HG03066 (cell line): ENCODE measurements around the gene CORO7.
"Not testable (repeated sequence)": the region's sequence is repeated elsewhere in the genome, so short reads cannot be mapped to it uniquely, and the experiment has no call there.

ENCODE experiments used
- ATAC-seq: cut with Tn5 transposase; IDR thresholded peaks from one replicate; pipeline ENCODE4 v1.9.1; 2021; ENCODE audit warnings: low read depth; ENCODE audit not compliant: unreplicated experiment

CORO7 gene

DNA sequence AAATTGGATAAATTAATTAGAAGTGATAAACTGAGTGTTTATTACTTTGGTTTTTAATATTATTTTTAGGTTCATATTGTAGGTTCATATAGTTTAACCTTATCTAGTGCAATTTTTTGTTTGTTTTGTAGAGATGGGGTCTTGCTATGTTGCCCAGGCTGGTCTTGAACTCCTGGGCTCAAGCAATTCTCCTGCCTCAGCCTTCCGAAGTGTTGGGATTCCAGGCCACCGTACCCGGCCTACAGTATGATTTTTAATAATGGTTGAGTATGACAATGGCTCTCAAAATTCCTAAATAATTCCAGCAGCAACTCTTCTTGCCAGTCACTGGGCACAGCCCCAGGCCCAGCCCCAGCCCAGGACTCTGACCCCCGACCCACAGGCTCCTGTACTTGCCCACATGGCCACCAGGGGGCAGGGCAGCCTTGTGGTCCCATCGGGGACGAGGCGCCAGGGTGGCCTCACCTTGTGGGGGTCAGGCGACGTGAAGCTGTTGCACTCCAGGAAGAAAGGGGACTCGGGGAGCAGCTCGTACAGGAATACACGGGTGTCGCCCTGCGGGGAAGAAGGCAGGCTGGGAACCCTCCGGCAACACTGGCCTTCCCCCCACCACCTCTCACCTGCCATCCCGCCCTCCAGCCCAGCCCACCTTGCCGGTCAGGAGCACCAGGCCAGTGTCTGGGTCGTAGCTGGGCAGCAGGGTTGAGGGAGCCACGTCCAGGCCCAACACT lies 57.4 kb downstream of the CORO7 start:
- ATAC-seq = no peak

DNA sequence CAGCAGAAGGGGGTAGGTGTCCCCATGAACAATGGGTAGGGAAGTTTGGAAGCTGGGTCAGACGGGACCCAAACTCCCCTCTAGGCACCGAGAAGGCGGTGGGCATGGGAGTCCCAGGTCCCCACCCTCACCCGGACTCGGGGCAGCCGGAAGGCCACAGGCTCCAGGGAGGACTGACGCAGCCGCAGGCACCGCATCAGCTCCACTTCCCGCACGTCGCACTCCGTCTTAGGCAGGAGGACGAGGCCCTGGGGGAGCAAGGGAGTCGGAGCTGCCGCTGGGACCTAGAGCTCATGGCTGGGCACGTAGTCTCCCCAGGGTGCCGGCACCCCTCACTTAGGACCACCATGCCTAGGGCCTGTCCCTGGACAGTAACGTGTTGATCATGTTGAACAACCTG lies 58.2 kb downstream of the CORO7 start:
- ATAC-seq = no peak

DNA sequence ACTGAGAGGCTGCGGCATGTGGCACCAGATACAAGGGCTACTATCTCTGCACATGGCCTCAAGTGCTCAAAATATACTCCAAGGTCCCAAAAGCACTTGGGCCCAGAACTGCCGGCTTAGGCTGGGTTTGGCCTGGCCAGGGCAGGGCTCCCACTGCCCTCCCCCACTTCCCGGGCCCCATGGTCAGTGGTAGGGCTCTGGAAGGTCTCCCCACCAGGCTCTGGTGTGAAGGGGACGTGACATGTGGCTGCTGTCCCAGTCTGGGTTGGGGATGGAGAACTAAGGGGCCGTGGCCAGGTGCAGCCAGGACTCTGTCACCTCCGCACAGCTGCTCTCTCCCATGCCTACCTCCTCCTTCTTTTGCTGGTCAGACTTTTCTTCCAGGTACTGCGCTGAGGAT lies 59.6 kb downstream of the CORO7 start:
- ATAC-seq = no peak

DNA sequence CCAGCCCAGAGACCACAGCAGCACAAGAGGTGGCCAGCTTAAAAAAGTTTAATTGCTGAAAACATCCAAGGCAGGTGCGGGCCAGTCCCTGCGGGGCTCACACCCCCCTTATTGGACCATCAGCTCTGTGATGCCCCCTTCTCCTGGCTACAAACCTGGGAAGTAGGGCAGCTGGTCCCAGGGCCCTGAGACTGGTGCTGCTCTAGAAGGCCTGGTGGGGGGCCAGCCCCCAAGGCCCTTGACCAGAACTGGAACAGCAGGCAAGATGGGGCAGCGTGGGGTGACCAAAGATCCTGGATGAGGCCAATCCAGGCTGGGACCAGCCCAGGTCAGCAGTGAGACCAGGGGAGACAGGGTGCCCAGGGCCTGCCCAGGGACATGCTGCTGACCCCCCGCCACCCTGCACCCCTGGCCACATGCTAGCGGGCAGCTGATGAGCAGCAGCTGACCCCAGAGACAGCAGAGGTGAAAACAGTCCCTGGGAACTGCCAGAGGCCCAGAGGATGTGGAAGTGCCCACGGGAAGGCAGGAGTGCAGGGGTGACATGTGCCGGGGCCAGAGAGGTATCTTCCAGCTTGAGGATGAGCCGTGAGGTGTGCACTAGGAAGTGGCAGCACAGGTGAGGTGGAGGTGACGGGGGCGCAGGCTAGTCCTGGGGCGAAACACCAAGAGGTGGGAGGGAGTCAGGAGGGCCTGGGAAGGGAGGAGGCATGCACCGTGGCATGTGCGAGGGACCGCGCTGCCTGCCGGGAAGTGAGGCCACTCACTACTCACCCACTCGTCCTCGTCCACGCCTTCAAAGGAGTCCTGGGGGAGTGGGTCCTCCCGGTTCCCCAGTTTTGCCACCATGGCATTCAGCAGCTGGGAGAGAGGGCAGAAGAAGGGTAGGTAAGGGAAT lies 61.6 kb downstream of the CORO7 start:
- ATAC-seq = no peak

DNA sequence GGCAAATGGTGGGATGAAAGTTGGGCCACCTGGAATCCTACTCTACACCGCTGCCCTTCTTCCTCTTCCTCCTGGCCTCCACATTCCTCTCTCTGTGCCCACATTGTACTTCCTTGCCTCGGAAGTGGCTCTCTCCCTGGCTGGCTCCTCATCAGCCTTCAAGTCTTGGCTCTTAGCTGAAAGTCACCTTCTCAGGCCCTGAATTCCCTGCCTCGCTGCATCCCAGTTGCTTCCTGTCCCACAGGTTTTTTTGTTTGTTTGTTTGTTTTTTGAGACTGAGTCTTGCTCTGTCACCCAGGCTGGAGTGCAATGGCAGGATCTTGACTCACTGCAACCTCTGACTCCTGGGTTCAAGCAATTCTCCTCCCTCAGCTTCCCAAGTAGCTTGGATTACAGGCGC lies 62.7 kb downstream of the CORO7 start:
- ATAC-seq = no peak

DNA sequence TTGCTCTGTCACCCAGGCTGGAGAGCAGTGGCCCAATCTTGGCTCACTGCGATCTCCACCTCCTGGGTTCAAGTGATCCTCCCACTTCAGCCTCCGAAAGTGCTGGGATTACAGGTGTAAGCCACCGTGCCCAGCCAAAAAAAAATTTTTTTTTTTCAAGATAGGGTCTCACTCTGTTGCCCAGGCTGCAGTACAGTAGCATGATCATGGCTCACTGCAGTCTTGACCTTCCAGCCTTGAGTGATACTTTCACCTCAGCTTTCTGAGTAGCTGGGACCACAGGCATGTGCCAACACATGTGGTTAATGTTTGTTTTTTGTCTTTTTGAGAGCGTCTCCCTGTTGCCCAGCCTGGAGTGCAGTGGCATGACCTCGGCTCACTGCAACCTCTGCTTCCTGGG lies 63.6 kb downstream of the CORO7 start:
- no peak for ATAC-seq

DNA sequence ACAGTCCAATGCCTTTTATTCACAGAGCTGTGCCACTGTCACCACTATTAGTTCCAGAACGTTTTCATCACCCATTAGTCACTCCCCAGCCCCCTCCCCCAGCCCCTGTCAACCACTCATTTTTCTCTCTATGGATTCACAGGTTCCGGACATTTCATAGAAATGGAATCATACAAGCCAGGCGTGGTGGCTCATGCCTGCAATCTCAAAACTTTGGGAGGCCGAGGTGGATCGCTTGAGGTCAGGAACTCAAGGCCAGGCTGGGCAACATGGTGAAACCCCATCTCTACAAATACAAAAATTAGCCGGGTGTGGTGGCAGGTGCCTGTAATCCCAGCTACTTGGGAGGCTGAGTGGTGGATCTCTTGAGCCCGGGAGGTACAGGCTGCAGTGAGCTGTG lies 64.5 kb downstream of the CORO7 start:
- ATAC-seq = no peak

DNA sequence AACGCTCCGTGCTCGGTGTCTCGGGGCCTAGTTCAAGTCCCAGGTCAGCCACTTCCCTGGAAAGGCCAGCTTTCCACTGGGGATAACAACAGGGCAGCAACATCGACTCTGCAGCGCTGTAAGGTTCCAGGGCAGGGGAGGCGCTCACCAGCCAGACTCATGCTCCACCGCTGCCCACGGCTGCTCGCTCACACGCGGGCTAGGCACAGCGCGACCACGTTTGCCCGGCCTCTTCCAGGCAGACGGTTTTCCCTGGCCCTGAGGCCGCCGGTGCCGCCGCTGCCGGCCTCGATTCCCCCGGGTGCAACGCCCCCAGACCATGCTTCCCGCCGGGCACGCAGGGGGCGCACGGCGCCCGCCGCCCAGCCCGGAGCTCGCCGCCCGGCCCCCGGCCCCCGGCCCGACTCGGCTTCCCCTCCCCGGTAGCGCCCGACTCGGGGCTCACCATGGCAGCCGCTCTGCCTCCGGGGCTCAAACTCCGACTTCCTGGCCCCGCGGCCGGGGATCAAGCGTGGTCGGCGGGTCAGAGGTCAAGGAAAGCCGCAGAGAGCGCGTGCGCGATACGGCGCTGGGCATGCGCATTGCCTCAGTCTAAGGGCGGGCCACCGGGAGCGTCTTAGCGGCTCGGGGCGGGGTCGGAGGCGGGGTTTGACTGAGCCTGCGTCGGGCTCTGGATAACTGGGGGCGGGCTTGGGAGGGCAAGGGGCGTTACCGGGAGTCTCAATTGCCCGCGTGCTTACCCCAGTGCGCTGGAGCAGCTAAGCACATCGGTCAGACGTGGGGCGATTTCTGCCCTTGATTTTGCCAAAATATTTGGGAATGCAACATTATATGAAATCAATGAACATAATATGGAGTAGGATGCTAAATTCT lies 65.4 kb downstream of the CORO7 start, which contains the start of gene PAM16:
TSS of gene PAM16 (minus strand) at position 535 of the 873 bp plus-strand sequence. CDS start at position 448, 87 bp downstream.
- ATAC-seq = peak; percentile 93

DNA sequence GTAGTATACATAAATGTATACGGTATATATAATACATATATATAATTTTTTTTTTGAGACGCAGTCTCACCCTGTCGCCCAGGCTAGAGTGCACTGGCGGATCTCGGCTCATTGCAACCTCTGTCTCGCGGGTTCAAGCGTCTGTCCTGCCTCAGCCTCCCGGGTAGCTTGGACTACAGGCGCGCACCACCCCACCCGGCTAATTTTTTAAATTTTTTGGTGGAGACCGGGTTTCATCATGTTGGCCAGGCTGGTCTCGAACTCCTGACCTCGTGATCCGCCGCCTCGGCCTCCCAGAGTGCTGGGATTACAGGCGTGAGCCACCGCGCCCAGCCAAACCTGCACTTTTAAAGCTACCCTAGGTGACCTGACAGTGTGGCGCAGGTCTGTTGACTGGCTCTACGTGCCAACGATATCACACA lies 66.0 kb downstream of the CORO7 start:
- no peak for ATAC-seq

DNA sequence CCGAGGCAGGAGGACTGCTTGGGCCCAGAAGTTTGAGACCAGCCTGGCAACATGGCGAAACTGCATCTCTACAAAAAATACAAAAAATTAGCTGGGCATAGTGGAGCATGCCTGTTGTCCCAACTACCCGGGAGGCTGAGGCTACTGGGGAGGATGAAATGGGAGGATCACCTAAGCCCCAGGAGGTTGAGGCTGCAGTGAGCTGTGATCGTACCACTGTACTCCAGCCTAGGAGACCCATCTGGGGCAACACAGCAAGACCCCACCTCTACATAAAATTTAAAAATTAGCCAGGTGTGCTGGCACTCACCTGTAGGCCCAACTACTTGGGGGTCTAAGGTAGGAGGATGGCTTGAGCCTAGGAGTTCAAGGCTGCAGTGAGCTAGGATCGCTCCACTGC lies 67.1 kb downstream of the CORO7 start:
- no peak for ATAC-seq

DNA sequence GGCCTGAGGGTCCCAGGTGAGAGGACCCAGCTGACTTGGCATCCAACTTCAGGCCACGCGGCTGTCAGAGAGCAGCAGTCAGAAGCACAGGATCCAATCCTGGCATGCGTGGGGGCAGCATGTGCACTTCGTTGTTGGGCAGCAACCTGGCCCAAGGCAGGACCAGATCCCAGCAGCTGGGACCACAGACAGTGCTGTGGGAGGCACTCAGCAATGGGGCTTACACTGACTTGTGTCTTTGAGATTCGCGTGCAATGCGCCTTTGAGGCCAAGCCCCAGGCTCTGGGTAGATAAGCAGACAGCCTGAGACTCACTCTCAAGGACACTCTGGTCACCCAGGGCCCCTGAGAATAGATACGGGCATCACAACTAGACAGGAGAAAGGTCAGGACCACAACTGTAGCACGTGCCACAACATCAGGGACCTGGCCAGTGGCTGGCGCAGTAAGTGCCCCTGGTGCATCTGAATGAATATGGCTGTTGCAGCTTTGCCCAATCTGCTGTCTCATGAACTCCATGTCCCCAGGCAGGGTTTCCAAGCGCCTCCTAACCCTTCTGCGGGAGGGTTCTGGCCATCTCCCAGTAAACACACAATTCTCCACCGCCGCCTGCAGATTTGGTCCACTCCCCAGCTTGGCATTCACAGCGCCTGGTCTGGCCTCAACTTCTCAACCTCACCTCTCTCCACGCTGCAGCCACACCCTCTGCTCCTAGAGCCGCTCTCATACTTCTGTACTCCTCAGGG lies 68.5 kb downstream of the CORO7 start:
- ATAC-seq = no peak

DNA sequence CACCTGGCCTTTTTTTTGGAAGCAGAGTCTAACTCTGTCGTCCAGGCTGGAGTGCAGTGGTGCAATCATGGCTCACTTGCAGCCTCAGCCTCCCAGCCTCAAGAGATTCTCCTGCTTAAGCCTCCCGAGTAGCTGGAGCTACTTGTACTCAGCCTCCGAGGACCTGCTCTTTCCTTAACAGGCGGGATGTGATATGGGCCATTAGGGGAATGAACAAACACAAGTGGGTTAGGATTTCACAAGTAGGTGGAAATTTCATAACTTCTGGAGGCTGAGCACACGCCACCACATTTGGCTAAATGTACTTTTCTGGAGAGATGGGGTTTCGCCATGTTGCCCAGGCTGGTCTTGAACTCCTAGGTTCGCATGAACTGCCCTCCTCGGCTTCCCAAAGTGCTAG lies 69.4 kb downstream of the CORO7 start:
- no peak for ATAC-seq

DNA sequence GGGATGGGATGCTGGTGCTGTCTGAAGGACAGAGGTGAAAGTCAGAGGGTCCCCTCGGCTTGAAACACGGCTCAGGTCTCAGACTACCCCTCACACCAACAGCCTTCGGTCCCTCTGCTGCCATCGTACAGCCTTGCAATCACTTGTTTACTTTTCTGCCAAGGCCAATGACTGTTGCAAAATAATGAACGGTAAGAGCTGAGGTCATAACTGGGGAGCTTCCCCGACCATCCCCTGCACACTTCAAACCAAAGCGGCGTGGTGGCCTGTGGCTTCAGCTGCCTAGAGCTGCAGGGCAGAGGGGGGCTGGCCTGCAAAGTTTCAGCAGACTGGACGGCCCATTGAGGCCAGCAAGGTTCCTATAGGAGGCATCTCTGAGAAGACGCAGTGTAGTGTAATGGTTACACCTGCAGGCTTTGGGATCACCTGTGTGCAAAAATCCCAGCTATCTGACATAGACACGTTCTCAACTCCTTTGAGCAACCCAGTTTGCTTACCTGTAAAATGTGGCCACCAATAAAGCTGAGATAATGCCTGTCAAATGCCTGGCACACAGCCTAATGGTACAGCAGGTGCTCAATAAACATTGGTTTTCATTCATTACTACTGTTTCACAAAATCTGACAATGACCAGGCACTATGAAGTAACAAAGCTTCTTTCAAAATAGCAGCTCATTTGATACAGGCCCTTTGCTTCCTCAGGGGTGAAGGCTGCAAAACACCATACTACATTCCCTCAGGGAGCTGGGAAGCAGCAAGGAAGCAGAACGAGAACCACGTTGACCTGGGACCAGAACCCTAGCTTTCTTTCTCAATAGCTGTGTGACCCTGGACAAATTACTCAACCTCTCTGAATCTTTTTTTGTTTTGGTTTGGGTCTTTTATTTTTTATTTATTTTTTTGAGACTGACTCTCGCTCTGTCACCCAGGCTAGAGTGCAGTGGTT lies 70.3 kb downstream of the CORO7 start:
- ATAC-seq = no peak

DNA sequence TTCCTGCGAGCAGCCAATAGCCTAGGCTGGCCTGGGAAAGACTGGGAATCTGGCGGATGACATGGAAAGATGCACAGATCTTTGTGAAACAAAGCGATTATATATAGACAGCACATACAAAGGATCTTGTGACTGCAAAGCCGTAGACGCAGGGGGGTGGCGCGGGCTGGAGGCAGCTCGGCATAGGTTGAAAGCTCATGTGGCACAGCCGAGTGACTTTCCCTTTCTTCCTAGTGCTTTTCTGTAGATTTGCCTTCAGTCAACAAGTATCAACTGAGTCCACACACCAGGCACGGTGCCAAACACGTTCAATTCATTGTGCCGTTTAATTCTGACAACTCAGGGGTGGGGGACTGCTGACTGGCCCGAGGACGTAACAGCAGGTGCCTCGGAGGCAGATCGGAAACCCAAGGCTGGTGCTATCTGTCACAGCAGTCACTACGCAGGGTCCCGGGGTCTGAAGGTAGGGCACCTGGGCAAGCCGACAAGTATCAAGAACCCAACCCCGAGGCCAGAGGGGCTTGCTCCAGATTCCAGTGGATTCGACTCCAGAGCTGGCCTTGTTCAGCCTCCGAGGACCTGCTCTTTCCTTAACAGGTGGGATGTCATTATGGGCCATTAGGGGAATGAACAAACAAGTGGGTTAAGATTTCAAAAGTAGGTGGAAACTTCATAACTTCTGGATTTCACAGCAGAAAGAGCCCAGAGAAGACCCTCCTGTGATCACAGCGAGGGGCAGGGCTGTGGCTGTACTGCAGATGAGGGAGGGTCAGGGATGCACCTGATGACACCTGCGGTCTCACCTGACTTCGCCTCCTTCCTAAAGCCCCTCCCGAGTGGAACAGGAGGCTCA lies 71.2 kb downstream of the CORO7 start:
- ATAC-seq = no peak

DNA sequence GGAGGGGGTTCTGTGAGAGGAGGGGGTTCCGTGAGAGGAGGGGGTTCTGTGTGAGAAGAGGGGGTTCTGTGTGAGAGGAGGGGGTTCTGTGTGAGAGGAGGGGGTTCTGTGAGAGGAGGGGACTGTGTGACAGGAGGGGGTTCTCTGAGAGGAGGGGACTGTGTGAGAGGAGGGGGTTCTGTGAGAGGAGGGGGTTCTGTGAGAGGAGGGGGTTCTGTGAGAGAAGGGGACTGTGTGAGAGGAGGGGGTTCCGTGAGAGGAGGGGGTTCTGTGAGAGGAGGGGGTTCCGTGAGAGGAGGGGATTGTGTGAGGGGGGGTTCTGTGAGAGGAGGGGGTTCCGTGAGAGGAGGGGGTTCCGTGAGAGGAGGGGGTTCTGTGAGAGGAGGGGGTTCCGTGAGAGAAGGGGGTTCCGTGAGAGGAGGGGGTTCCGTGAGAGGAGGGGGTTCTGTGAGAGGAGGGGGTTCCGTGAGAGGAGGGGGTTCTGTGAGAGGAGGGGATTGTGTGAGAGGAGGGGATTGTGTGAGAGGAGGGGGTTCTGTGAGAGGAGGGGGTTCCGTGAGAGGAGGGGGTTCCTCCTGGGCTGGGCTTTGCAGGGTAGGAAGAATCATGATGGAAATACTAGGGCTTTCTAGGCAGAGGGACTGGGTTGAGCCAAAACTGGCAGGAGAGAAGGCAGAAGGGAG lies 72.0 kb downstream of the CORO7 start:
- ATAC-seq = not testable (repeated sequence)

DNA sequence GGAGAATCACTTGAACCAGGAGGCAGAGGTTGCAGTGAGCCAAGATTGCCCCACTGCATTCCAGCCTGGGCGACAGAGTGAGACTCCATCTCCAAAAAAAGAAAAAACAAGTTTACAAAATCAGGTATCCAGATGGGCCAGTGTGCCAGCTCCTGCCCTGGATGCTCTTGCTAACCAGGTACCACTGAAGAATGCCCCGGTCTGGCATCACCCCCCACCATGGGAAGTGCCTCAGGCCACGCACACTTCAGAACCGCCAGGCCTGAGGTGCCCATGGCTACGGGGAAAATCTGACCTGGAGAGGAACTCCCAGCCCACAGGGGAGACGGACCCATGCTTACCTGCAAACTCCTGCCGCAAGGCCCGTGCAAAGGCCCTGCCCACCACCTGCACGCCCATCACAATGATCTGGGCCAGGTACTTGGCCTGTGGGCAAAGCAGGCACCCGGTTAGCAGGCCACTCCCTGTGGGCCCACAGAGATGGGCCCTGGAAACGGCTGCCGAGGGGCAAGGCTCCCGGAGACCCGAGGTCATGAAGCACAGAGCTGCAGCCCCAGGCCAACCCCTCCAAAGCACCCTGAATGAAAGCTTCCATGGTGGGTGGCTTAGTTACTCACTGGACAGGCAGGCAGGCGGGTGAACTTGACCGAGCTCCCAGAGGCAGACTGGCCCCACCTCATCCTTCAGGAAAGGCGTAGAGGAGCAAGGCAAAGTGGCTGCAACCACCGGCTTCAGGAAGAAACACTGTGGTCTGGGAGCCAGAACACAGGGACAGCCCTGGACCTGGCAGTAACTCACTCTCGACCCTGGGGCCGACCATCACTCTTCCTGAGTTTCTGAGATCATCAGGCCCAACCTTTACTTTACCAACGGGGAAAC lies 73.3 kb downstream of the CORO7 start:
- no peak for ATAC-seq

DNA sequence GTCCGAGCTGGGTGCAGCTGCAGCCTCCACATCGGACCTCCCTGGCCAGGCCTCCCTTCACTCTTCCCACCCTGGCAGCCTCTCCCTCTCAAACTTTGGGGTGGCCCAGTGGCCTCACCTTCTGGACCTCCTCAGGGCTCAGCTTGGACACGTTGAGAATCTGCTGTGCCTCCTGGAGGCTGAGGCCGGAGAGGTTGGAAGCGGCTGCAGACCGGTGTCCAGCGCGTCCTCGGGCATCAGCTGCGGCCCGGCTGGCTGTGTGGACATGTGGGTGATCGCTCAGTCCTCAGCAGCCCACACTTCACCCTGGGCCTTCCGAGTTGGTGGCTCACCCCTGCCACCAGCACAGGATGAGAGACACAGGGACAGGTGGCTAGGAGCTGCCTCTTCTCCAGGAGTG lies 75.1 kb downstream of the CORO7 start:
- no peak for ATAC-seq
